GM18517 (cell line): Measurements from ENCODE around the gene LCN12.

Source experiments
- ATAC-seq: cut with Tn5 transposase; IDR thresholded peaks from one replicate; pipeline ENCODE4 v1.9.1; 2021; ENCODE audit warnings: mild to moderate bottlenecking, moderate library complexity; ENCODE audit not compliant: unreplicated experiment

The LCN12 gene

DNA sequence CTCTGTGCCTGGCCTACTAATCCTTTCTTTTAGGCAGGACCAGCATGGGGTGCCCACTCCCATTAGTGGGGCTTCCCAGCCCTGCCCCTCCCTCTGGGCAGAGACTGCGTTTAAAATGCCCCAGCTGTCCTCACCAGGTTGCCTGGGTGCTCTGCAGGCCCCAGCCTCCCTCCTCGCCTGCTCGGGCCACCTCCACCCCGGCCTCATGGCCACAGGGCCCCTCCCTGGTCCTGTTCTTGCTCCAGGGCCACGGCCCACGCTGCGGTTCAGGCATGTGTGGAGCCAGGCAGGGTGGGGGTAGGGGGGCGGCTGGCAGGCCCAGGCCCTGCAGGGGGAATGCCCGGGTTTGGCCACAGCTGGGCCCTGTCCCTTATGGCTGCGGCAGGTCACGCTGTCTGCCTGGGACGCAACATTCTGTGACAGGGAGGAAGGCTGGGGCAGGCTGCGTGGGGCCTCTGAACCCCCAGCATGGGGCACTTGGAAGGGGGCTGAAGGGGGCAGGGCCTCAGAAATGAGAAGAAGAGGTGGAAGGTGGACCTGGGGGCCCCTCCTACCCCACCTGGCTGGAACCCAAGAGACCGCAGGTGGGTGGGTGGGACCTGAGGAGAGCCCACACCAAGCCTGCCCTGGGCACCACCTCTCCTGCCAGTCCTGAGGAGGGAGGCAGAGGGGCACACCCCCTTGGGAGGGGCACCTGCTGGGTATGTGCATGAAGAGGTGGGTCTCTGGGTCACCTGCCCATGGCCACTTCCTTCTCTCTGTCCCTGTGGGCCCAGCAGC, at the start of gene LCN12:
Gene LCN12 (plus strand): TSS at position 733 of the 780 bp plus-strand sequence. CDS start 55 bp downstream, outside the sequence.
- no peak for ATAC-seq

DNA sequence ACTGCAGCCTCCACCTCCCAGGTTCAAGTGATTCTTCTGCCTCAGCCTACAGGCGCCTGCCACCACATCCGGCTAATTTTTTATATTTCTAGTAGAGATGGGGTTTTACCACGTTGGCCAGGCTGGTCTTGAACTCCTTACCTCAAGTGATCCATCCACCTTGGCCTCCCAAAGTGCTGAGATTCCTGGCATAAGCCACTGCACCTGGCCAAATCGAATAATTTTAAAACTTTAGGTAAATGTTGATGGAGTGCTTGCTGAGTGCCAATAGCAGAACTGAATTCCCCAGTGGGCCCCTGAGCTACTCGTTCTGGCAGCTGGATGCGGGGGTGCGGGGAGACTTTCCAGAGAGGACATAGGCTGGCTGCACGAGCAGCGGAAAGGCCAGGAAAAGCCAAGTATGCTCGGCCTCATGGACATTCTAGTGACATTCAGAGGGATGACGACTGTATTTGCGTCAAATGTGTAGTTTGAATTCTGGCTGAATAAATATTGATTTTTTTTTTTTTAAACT, 49.0 kb upstream of the LCN12 start:
- ATAC-seq: no peak

DNA sequence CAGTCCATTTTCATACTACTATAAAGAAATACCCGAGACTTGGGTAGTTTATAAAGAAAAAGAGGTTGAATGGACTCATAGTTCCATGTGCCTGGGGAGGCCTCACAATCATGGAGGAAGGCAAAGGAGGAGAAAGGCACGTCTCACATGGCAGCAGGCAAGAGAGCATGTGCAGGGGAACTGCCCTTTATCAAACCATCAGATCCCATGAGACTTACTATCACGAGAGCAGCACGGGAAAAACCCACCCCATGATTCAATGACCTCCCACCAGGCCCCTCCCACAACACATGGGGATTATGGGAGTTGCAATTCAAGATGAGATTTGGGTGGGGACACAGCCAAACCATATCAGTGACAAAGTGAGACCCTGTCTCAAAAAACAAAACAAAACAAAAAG, 45.8 kb upstream of the LCN12 start:
- ATAC-seq: no peak

GRCh38 chr9:136907011-136907914, 44.8 kb upstream of the LCN12 start:
- ATAC-seq: no peak

GRCh38 chr9:136910197-136910900, 41.7 kb upstream of the LCN12 start:
- ATAC-seq: no peak

DNA sequence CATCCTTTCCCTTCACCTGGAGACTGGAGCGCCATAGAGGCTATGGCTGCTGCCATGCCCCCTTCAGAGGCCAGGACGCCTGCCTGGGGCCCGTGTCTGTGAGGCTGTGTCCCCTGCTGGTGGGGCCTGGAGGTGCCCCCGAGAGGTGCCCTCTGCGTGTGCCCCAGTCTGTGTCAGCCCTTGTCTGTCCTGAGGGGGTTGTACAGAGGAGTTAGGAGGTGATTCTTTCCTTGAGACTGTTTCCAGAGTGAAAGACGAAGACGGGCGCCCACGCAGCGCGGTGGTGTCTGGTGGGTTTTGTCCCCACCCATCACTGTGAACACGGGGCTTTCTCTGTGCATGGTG, 41.2 kb upstream of the LCN12 start:
- ATAC-seq: no peak

DNA sequence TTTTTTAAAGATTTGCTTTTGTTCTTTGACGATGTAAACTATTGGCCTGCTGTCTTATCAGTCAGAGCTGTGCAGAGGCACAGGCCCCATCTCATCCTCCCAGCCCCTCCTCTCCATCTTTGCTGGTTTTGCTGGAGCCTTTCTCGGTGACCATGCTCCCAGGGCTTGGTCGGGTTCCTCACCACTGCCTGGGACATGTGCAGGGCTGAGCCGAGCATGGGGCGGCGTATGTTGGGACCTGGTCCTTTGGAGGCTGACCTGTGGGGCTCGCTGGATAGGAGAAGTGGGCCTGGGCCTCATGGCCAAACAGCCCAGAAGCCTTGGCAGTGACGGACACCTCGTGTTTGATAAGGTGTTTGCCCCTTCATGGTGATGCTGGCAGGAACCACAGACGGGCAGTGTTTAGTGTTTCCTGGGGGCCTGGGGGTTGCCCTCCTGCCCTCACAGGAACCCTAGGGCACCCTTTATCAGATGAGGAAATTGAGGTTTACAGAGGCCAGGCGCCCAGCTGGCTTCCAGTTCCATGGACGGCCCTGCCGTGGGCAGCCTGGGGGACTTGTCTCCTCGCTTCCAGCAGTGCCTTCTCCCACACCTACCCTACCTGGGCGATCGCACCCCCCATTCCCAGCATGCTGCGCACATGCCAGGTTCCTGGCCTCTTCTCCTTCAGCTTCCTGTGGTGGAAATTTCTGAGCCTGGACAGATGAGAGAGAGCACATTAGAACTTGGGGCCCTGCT, 38.2 kb upstream of the LCN12 start:
- ATAC-seq: no peak

- ATAC-seq: no peak
Observed at GRCh38 chr9:136915632-136916329, 36.3 kb upstream of the LCN12 start.

GRCh38 chr9:136916330-136917184, 35.5 kb upstream of the LCN12 start:
- no peak for ATAC-seq

DNA sequence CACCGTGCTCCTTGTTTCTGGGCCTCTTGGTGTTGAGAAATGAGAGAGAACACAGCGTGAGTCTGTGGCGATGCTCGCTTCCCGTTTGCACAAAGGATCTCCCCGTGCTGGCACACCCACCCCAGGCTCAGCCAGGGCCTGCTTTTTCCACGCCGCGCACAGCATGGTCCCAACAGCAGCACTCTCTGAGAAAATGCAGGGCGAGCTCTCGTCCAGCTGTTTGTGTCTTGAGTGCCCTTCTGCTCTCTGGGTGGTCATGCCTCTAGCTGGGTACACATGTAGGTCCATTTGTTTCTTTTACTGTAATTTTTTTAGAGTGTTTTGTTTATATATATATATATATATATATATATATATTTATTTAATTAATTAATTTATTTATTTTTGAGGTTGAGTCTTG, 34.2 kb upstream of the LCN12 start:
- no peak for ATAC-seq

DNA sequence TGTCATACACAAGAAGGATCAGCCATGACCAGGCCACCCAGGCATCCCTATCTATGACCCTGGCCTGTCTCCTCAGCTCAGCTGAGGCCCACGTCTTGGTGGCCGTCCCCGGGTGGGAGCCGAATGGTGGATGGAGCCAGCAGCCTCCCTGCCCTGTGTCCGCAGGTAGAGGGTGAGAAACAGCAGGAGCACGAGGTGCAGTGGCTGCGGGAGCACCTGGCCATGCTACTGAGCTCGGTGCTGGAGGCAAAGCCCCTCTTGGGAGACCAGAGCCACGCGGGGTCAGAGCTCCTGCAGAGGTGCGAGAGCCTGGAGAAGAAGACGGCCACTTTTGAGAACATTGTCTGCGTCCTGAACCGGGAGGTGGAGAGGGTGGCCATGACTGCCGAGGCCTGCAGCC, 32.0 kb upstream of the LCN12 start:
- no peak for ATAC-seq

- no peak for ATAC-seq
Observed at GRCh38 chr9:136920734-136921231, 31.3 kb upstream of the LCN12 start.

- no peak for ATAC-seq
Observed at GRCh38 chr9:136921307-136921706, 30.8 kb upstream of the LCN12 start.

- no peak for ATAC-seq
Observed at GRCh38 chr9:136921718-136922117, 30.4 kb upstream of the LCN12 start.

- no peak for ATAC-seq
Observed at GRCh38 chr9:136922540-136922939, 29.5 kb upstream of the LCN12 start.

DNA sequence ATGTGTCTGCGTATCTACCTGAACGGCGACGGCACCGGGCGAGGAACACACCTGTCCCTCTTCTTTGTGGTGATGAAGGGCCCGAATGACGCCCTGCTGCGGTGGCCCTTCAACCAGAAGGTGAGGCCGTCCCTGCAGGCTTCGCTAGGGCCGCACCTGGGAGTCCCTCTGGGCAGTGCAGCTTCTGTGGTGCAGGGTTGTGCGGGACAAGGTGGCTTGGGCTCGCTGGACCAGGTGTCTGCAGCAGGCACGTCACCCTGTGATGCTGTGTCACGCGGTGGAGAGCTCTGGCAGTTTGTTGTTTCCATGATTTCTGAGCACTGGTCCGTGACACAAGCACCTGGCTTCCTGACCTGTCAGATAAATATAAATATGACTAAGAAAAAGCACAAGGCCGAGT, 28.2 kb upstream of the LCN12 start:
- no peak for ATAC-seq

GRCh38 chr9:136925414-136926153, 26.5 kb upstream of the LCN12 start:
- no peak for ATAC-seq

DNA sequence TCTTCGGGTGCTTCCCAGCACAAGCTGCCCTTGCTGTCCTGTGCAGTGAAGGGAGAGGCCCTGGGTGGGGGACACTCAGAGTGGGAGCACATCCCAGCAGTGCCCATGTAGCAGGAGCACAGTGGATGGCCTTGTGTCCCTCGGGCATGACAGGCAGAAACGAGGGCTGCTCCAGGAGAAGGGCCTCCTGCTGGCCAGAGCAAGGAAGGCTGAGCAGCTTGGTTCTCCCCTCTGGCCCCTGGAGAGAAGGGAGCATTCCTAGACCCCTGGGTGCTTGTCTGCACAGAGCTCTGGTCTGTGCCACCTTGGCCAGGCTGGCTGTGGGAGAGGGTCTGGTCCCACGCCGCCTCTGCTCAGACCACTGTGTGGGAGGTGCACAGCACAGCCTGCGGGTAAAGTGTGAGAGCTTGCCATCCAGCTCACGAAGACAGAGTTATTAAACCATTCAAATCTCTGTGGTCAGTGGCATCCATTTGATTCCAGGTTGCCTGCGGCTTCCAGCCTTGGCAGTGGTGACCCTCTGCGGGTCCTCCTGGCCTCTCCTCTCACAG, 25.8 kb upstream of the LCN12 start:
- ATAC-seq: no peak
